SK-N-SH (cell line): ENCODE results near the gene CHAF1A.

Source experiments
- EZH2phosphoT487 ChIP-seq: fragments of 200-600 bp; sonication (generic); IDR thresholded peaks from 2 replicates; pipeline ENCODE4 v1.6.1; 2017; ENCODE audit warnings: low read depth, mixed run types, mild to moderate bottlenecking, antibody characterized with exemption, moderate library complexity, borderline replicate concordance
- GATA2 ChIP-seq: sonication (generic); formaldehyde crosslinking; IDR thresholded peaks from 2 replicates; pipeline ENCODE4 v1.5.0; 2020; ENCODE audit warnings: mild to moderate bottlenecking, missing genetic modification reagents
- MXI1 ChIP-seq: IDR thresholded peaks from 2 replicates; pipeline ENCODE4 v1.6.1; 2012; ENCODE audit warnings: mild to moderate bottlenecking, low read depth, low read length, improper control_type of control experiment
- RAD21 ChIP-seq: IDR thresholded peaks from 2 replicates; pipeline ENCODE4 v1.6.1; 2012; ENCODE audit warnings: mild to moderate bottlenecking, low read length
- RCOR1 ChIP-seq: fragments of 150-350 bp; IDR thresholded peaks from 2 replicates; pipeline ENCODE4 v1.6.1; 2017; ENCODE audit warnings: antibody characterized with exemption, low read length
- RXRA ChIP-seq: IDR thresholded peaks from 2 replicates; pipeline ENCODE4 v1.4.0; 2012; ENCODE audit warnings: low read depth, mild to moderate bottlenecking, borderline replicate concordance
- TCF12 ChIP-seq: IDR thresholded peaks from 2 replicates; pipeline ENCODE4 v1.4.0; 2012
- TF ChIP-seq, protein P1 (sequence below): fragments of 200-600 bp; sonication (generic); IDR thresholded peaks from 2 replicates; pipeline ENCODE4 v1.6.1; 2017; ENCODE audit warnings: antibody characterized with exemption, mild to moderate bottlenecking, moderate library complexity
- TF ChIP-seq, protein P2 (sequence below): fragments of 150-350 bp; IDR thresholded peaks from 2 replicates; pipeline ENCODE4 v1.6.1; 2017; ENCODE audit warnings: antibody characterized with exemption, low read length, low read depth, borderline replicate concordance
- TF ChIP-seq, protein P3 (sequence below): IDR thresholded peaks from 2 replicates; pipeline ENCODE4 v1.4.0; 2012; ENCODE audit warnings: low read depth
- TF ChIP-seq, protein P4 (sequence below): IDR thresholded peaks from 2 replicates; pipeline ENCODE4 v1.6.1; 2012; ENCODE audit warnings: mild to moderate bottlenecking, low read depth, low read length, moderate library complexity

DNA sequence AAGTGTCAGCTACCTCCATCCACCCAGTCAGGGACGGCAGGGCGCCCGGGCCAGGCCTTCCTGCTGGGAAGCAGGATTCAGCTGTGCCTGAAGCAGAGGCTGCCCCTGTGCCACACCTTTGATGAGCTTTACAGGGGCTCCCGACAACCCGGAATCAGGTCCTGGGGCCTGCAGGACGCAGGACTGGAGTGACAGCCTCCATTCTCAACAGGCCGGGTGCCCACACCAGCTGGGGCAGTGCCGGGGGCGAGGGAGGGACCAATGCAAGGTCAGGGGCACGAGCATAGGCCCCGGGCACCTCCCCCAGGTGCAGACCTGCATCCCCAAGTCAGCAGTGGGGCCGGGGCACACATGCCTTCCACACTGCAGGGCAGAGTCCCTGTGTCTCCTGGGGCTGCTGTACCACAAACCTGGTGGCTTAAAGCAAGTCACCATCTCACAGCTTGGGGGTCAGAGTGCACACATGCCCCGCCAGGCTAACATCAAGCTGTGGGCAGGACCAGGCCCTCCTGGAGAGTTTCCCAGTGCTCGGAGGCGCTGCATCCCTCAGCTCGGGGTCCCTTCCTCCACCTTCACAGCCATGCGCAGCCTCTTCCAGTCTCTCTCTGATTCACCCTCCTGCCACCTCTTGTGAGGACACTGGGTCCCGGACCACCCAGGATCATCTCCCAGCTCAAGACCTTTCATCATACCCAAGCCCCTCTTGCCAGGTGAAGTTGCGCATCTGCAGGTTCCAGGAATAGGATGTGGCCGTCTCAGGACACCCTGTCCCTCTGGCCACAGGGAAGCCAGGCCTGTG, 41.7 kb downstream of the CHAF1A start:
- TF ChIP-seq MXI1 = no peak
- TF ChIP-seq, protein P1, sequence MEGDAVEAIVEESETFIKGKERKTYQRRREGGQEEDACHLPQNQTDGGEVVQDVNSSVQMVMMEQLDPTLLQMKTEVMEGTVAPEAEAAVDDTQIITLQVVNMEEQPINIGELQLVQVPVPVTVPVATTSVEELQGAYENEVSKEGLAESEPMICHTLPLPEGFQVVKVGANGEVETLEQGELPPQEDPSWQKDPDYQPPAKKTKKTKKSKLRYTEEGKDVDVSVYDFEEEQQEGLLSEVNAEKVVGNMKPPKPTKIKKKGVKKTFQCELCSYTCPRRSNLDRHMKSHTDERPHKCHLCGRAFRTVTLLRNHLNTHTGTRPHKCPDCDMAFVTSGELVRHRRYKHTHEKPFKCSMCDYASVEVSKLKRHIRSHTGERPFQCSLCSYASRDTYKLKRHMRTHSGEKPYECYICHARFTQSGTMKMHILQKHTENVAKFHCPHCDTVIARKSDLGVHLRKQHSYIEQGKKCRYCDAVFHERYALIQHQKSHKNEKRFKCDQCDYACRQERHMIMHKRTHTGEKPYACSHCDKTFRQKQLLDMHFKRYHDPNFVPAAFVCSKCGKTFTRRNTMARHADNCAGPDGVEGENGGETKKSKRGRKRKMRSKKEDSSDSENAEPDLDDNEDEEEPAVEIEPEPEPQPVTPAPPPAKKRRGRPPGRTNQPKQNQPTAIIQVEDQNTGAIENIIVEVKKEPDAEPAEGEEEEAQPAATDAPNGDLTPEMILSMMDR = no peak
- TF ChIP-seq RAD21 = no peak
- TF ChIP-seq, protein P2, sequence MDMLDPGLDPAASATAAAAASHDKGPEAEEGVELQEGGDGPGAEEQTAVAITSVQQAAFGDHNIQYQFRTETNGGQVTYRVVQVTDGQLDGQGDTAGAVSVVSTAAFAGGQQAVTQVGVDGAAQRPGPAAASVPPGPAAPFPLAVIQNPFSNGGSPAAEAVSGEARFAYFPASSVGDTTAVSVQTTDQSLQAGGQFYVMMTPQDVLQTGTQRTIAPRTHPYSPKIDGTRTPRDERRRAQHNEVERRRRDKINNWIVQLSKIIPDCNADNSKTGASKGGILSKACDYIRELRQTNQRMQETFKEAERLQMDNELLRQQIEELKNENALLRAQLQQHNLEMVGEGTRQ = no peak
- TF ChIP-seq EZH2phosphoT487 = no peak
- TF ChIP-seq, protein P3, sequence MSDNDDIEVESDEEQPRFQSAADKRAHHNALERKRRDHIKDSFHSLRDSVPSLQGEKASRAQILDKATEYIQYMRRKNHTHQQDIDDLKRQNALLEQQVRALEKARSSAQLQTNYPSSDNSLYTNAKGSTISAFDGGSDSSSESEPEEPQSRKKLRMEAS = no peak
- TF ChIP-seq RXRA = no peak
- TF ChIP-seq, protein P4, sequence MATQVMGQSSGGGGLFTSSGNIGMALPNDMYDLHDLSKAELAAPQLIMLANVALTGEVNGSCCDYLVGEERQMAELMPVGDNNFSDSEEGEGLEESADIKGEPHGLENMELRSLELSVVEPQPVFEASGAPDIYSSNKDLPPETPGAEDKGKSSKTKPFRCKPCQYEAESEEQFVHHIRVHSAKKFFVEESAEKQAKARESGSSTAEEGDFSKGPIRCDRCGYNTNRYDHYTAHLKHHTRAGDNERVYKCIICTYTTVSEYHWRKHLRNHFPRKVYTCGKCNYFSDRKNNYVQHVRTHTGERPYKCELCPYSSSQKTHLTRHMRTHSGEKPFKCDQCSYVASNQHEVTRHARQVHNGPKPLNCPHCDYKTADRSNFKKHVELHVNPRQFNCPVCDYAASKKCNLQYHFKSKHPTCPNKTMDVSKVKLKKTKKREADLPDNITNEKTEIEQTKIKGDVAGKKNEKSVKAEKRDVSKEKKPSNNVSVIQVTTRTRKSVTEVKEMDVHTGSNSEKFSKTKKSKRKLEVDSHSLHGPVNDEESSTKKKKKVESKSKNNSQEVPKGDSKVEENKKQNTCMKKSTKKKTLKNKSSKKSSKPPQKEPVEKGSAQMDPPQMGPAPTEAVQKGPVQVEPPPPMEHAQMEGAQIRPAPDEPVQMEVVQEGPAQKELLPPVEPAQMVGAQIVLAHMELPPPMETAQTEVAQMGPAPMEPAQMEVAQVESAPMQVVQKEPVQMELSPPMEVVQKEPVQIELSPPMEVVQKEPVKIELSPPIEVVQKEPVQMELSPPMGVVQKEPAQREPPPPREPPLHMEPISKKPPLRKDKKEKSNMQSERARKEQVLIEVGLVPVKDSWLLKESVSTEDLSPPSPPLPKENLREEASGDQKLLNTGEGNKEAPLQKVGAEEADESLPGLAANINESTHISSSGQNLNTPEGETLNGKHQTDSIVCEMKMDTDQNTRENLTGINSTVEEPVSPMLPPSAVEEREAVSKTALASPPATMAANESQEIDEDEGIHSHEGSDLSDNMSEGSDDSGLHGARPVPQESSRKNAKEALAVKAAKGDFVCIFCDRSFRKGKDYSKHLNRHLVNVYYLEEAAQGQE = no peak
- no peak for TF ChIP-seq TCF12
- no peak for TF ChIP-seq GATA2 (CRISPR knock-in tag)
- no peak for TF ChIP-seq RCOR1
